ENCODE results near the gene OGDH. TPM values are rescaled to one million over a fixed set of nuclear protein-coding genes. Genes with fewer than 3 reads are reported as not detected.

OGDH gene
- total and polyA plus RNA-seq, 10 of the 15 experiments (the other 5 are each of a cell fraction or from before 2014, with no cell fraction given) = 4.1 to 103 (median 48.4) TPM

DNA sequence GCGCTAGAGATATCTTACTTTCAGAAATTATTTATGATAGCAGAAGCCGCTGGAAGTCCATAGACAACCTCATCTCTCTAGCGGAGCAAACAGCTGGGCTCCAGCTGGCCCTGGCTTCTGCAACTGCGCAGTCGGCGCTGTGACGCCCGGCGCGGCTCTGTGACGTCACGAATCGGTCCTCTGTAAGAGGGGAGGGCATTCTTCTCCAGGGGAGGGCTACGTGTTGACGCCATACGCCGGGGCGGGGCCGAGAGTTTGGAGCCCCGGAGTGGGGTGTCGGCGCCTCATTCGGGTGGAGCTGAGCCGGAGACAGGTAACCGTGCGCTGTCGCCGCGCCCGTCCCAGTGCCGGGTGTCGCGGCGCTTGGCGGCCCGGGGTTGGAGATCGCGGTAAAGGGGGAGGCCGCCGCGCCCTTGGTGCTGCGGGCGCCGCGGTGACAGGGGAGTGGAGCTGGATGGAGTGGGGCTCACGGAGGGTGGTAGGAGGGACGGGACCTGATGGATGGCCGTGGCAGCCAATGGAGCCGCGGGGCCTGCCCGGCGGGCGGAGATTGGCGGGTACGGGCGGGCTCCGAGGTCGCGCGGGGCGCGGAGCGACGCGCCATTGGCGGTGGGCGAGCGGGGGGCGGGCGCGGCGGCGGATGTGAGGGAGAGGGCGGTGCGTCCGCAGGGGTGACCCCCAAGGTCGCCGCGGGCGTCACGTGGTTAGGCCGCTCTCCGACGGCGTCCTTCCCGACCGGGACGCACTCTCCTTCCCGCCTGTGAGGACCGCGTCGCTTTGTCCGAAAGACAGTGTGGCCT, at the start of gene OGDH (continued):
- TF ChIP-seq, protein P1, sequence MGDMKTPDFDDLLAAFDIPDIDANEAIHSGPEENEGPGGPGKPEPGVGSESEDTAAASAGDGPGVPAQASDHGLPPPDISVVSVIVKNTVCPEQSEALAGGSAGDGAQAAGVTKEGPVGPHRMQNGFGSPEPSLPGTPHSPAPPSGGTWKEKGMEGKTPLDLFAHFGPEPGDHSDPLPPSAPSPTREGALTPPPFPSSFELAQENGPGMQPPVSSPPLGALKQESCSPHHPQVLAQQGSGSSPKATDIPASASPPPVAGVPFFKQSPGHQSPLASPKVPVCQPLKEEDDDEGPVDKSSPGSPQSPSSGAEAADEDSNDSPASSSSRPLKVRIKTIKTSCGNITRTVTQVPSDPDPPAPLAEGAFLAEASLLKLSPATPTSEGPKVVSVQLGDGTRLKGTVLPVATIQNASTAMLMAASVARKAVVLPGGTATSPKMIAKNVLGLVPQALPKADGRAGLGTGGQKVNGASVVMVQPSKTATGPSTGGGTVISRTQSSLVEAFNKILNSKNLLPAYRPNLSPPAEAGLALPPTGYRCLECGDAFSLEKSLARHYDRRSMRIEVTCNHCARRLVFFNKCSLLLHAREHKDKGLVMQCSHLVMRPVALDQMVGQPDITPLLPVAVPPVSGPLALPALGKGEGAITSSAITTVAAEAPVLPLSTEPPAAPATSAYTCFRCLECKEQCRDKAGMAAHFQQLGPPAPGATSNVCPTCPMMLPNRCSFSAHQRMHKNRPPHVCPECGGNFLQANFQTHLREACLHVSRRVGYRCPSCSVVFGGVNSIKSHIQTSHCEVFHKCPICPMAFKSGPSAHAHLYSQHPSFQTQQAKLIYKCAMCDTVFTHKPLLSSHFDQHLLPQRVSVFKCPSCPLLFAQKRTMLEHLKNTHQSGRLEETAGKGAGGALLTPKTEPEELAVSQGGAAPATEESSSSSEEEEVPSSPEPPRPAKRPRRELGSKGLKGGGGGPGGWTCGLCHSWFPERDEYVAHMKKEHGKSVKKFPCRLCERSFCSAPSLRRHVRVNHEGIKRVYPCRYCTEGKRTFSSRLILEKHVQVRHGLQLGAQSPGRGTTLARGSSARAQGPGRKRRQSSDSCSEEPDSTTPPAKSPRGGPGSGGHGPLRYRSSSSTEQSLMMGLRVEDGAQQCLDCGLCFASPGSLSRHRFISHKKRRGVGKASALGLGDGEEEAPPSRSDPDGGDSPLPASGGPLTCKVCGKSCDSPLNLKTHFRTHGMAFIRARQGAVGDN (IDR thresholded peaks at IDR 0.05) = peak; percentile 45; the same call in 1 of the 2 replicates
- TF ChIP-seq PAX5 (IDR thresholded peaks at IDR 0.05; ENCODE audit: borderline replicate concordance, low read depth, low read length) = 0 out of 2 replicates have a peak, but pooled peaks have one; percentile 17
- TF ChIP-seq POLR2AphosphoS2 (IDR thresholded peaks at IDR 0.05; ENCODE audit: low read depth, low read length) = peak; percentile 89
- TF ChIP-seq, protein P2, sequence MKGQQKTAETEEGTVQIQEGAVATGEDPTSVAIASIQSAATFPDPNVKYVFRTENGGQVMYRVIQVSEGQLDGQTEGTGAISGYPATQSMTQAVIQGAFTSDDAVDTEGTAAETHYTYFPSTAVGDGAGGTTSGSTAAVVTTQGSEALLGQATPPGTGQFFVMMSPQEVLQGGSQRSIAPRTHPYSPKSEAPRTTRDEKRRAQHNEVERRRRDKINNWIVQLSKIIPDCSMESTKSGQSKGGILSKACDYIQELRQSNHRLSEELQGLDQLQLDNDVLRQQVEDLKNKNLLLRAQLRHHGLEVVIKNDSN (IDR thresholded peaks at IDR 0.05; ENCODE audit: borderline replicate concordance, extremely low read length, insufficient read depth, low read depth, low read length) = peak; percentile 95
- no peak for TF ChIP-seq IKZF2 (IDR thresholded peaks at IDR 0.05)
- no peak for TF ChIP-seq SMC3 (IDR thresholded peaks at IDR 0.05; ENCODE audit: borderline replicate concordance, low read length)
- no peak for TF ChIP-seq ZNF384 (IDR thresholded peaks at IDR 0.05; ENCODE audit: borderline replicate concordance, low read depth, low read length)
- TF ChIP-seq RCOR1 (conservative IDR thresholded peaks at IDR 0.05; ENCODE audit: low read depth, low read length) = no peak
- peak; percentile 28 for TF ChIP-seq STAT1 (conservative IDR thresholded peaks at IDR 0.05)
- TF ChIP-seq DPF2 (IDR thresholded peaks at IDR 0.05) = peak; percentile 100
- TF ChIP-seq SP1 (IDR thresholded peaks at IDR 0.05; ENCODE audit: low read depth, low read length) = peak; percentile 97
- TF ChIP-seq IRF4 (IDR thresholded peaks at IDR 0.05; ENCODE audit: low read depth, low read length) = 0 out of 2 replicates have a peak, but pooled peaks have one; percentile 13
- peak; percentile 89 for TF ChIP-seq NR2C1 (IDR thresholded peaks at IDR 0.05)
- TF ChIP-seq ZBED1 (IDR thresholded peaks at IDR 0.05; ENCODE audit: borderline replicate concordance) = peak; percentile 67; the same call in 1 of the 2 replicates
- TF ChIP-seq RELA (IDR thresholded peaks at IDR 0.05; ENCODE audit: borderline replicate concordance, partially characterized antibody) = peak; percentile 60
- TF ChIP-seq EED (IDR thresholded peaks at IDR 0.05; ENCODE audit: low read depth) = peak; percentile 36
- TF ChIP-seq HCFC1 (IDR thresholded peaks at IDR 0.05; ENCODE audit: low read length) = peak; percentile 67
